HCT116 (cell line): Measurements from ENCODE around the gene S100A11. TPM values are rescaled to one million over a fixed set of nuclear protein-coding genes. Genes with fewer than 3 reads are reported as not detected.

ENCODE experiments used
- ATAC-seq: fragments of 200-7000 bp; cut with Tn5 transposase; 2 replicates; pipeline ENCODE4 v1.9.1; 2020; ENCODE audit warnings: mild to moderate bottlenecking, moderate library complexity
- BruUV-seq: library from RNA; stranded (reverse); fragments of 400-500 nt; replicated peaks from 2 replicates; lab custom pipeline; 2021; lab: Mats Ljungman, UMichigan
- CTCF ChIA-PET: fragments of 300-600 bp; sonication (Branson Sonifier 250); formaldehyde crosslinking; loops from one replicate; lab custom pipeline; 2021; ENCODE audit warnings: antibody characterized with exemption; lab: Charles Lee
- POLR2A ChIA-PET: fragments of 300-600, 350-600 bp; sonication (Branson Sonifier 250); formaldehyde crosslinking; loops from one replicate; lab custom pipeline; 2021; ENCODE audit warnings: antibody characterized with exemption; lab: Charles Lee
- RAD21 ChIA-PET, 2 experiments: fragments of 300-600 bp; sonication (Branson Sonifier 250); formaldehyde crosslinking; loops; one replicate each; lab custom pipeline; 2023; ENCODE audit warnings: low total read pairs in 2 of 2; ENCODE audit not compliant: uncharacterized antibody in 2 of 2, unreplicated experiment in 2 of 2, low non-redundant PET in 1 of 2; lab: Charles Lee
- DNase-seq: peaks from one replicate; pipeline ENCODE4 v3.0.0-alpha.2; 2010; ENCODE audit warnings: low read depth, low spot score
- H2AFZ ChIP-seq: fragments of 200-600 bp; shearing (Covaris generic), sonication (generic); 2 replicates; pipeline ENCODE4 v1.6.1; 2017; ENCODE audit warnings: low read depth, mixed run types, mixed read lengths, antibody characterized with exemption, low read length; ENCODE audit not compliant: poor library complexity, severe bottlenecking
- H3K27ac ChIP-seq: 2 replicates; pipeline ENCODE4 v1.5.1; 2012; ENCODE audit warnings: low read depth, low read length
- H3K27me3 ChIP-seq: fragments of 200-600 bp; sonication (generic); 2 replicates; pipeline ENCODE4 v1.6.1; 2016; ENCODE audit warnings: mixed run types, low read length, mixed read lengths; ENCODE audit not compliant: insufficient read depth
- H3K36me3 ChIP-seq, 2 experiments: fragments of 200-500 bp in 1 of 2; fragments of 200-600 bp in 1 of 2; sonication (Bioruptor generic) in 1 of 2; sonication (generic) in 1 of 2; 2 replicates each; pipeline versions ENCODE4 v1.5.1 to v1.6.1; 2014 to 2016; ENCODE audit warnings: low read length in 2 of 2, inconsistent platforms in 1 of 2, mixed read lengths in 1 of 2, mixed run types in 1 of 2; ENCODE audit not compliant: insufficient read depth in 2 of 2, control insufficient read depth in 1 of 2
- H3K4me1 ChIP-seq, 2 experiments: fragments of 200-600 bp in 1 of 2; sonication (generic) in 1 of 2; 2 replicates each; pipeline versions ENCODE4 v1.5.1 to v1.6.1; 2012 to 2017; ENCODE audit warnings: low read length in 2 of 2, inconsistent platforms in 1 of 2, mild to moderate bottlenecking in 1 of 2, mixed read lengths in 1 of 2, mixed run types in 1 of 2, moderate library complexity in 1 of 2; ENCODE audit not compliant: insufficient read depth in 2 of 2, control insufficient read depth in 1 of 2
- H3K4me2 ChIP-seq: fragments of 200-600 bp; sonication (generic); 2 replicates; pipeline ENCODE4 v1.6.1; 2017; ENCODE audit warnings: mixed run types, low read length, mixed read lengths
- H3K4me3 ChIP-seq, 2 experiments: fragments of 200-600 bp in 1 of 2; sonication (generic) in 1 of 2; replicated peaks in 1 of 2; 2 replicates each; pipeline ENCODE4 v1.5.1; 2011 to 2016; ENCODE audit warnings: low read length in 2 of 2, control low read depth in 1 of 2, low read depth in 1 of 2, mild to moderate bottlenecking in 1 of 2, mixed read lengths in 1 of 2, mixed run types in 1 of 2
- H3K79me2 ChIP-seq: fragments of 200-600 bp; sonication (generic); 2 replicates; pipeline ENCODE4 v1.6.1; 2017; ENCODE audit warnings: mild to moderate bottlenecking, mixed run types, low read length, moderate library complexity, mixed read lengths; ENCODE audit not compliant: insufficient read depth
- H3K9ac ChIP-seq: fragments of 200-600 bp; sonication (generic); 2 replicates; pipeline ENCODE4 v1.6.1; 2016; ENCODE audit warnings: low read length, mixed read lengths
- H3K9me2 ChIP-seq: fragments of 200-600 bp; sonication (generic), shearing (Covaris generic); 2 replicates; pipeline ENCODE4 v1.6.1; 2017; ENCODE audit warnings: mixed run types, mild to moderate bottlenecking, moderate library complexity; ENCODE audit not compliant: insufficient read depth
- H3K9me3 ChIP-seq, 2 experiments: fragments of 200-500 bp in 1 of 2; fragments of 200-600 bp in 1 of 2; sonication (Bioruptor generic) in 1 of 2; sonication (generic) in 1 of 2; 2 replicates each; pipeline ENCODE4 v1.6.1; 2014 to 2017; ENCODE audit warnings: low read length in 2 of 2, mixed read lengths in 2 of 2, inconsistent platforms in 1 of 2, low read depth in 1 of 2, mild to moderate bottlenecking in 1 of 2, mixed run types in 1 of 2, moderate library complexity in 1 of 2; ENCODE audit not compliant: control insufficient read depth in 1 of 2, insufficient read depth in 1 of 2
- H4K20me1 ChIP-seq: fragments of 200-600 bp; sonication (generic), shearing (Covaris generic); 2 replicates; pipeline ENCODE4 v1.6.1; 2017; ENCODE audit warnings: mixed run types, mild to moderate bottlenecking, moderate library complexity; ENCODE audit not compliant: insufficient read depth
- EGR1 ChIP-seq: IDR thresholded peaks from 2 replicates; pipeline ENCODE4 v1.6.1; 2012; ENCODE audit warnings: low read depth
- ELF1 ChIP-seq: IDR thresholded peaks from 2 replicates; pipeline ENCODE4 v1.6.1; 2012; ENCODE audit warnings: low read depth, borderline replicate concordance
- EZH2 ChIP-seq: fragments of 200-600 bp; sonication (generic); IDR thresholded peaks from 2 replicates; pipeline ENCODE4 v1.6.1; 2017; ENCODE audit warnings: antibody characterized with exemption, mixed run types
- FOSL1 ChIP-seq: IDR thresholded peaks from 2 replicates; pipeline ENCODE4 v1.6.1; 2012; ENCODE audit warnings: low read depth
- RAD21 ChIP-seq: IDR thresholded peaks from 2 replicates; pipeline ENCODE4 v1.6.1; 2012; ENCODE audit warnings: low read depth, mild to moderate bottlenecking
- SIN3A ChIP-seq: IDR thresholded peaks from 2 replicates; pipeline ENCODE4 v1.6.1; 2012; ENCODE audit warnings: low read depth
- SRF ChIP-seq: IDR thresholded peaks from 2 replicates; pipeline ENCODE4 v1.6.1; 2012; ENCODE audit warnings: low read depth
- TCF7L2 ChIP-seq: IDR thresholded peaks from 2 replicates; pipeline ENCODE4 v1.7.0; 2011; ENCODE audit warnings: borderline replicate concordance, inconsistent platforms; ENCODE audit not compliant: insufficient read depth, insufficient read length; ENCODE audit errors: extremely low read depth
- ZNF274 ChIP-seq: fragments of 200-500 bp; sonication (Bioruptor generic); IDR thresholded peaks from 2 replicates; pipeline ENCODE4 v1.6.1; 2014; ENCODE audit warnings: mild to moderate bottlenecking, low read depth, low read length, inconsistent platforms
- intact Hi-C: fragments of 100-400 bp; cut with micrococcal nuclease; formaldehyde crosslinking; loops from 2 replicates; pipeline ENCODE4 v1.10.0; 2022
- total RNA-seq: library from RNA; stranded (reverse); gene quantifications from one replicate; pipeline ENCODE4 v1.2.1, GENCODE V29; 2021; ENCODE audit not compliant: unreplicated experiment
- TF ChIP-seq, protein P1 (sequence below), 3 experiments: fragments of 200-600 bp in 1 of 3; sonication (generic) in 1 of 3; IDR thresholded peaks in 2 of 3; conservative IDR thresholded peaks in 1 of 3; 2 replicates each; pipeline ENCODE4 v1.5.1; 2012 to 2017; ENCODE audit warnings: low read depth in 2 of 3, low read length in 2 of 3, antibody characterized with exemption in 1 of 3, borderline replicate concordance in 1 of 3, control low read depth in 1 of 3, mild to moderate bottlenecking in 1 of 3, mixed read lengths in 1 of 3, mixed run types in 1 of 3, moderate library complexity in 1 of 3; ENCODE audit not compliant: insufficient read depth in 1 of 3
- TF ChIP-seq, protein P2 (sequence below): IDR thresholded peaks from 2 replicates; pipeline ENCODE4 v1.6.1; 2012; ENCODE audit warnings: low read depth

The S100A11 gene
- total RNA-seq, 1 experiment from 2014 or later = 229 TPM

DNA sequence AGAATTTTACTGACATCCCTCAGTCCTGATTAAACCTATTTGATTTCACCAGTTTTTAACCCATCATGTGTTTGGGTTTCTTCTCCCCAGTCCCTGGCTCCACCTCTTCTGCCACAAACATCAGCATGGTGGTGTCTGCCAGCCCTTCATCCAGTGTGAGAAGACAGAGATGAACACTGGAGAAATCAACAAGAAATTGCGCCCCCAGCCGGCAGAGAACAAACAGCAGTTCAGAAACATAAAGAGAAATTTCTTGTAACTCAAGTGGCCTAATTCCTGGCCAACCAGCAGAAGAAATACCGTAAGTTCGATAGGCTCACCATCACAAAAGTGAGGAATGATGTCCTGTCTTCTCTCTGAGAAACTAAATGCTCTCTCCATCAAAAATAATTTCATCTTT, 18.3 kb downstream of the S100A11 start:
- no peak overlapping the region for H3K9ac ChIP-seq
- H3K27ac ChIP-seq = no peak overlapping the region
- POLR2A ChIA-PET = no interaction called here
- no peaks in the 10 kb centered on the region for H3K9me2 ChIP-seq
- H3K27me3 ChIP-seq = no peaks in the 10 kb centered on the region
- H3K36me3 ChIP-seq = no peaks in the 10 kb centered on the region
- TF ChIP-seq RAD21 (peak; percentile 37; the same call in 1 of the 2 replicates), EZH2 (no peak)
- TF ChIP-seq, protein P1, sequence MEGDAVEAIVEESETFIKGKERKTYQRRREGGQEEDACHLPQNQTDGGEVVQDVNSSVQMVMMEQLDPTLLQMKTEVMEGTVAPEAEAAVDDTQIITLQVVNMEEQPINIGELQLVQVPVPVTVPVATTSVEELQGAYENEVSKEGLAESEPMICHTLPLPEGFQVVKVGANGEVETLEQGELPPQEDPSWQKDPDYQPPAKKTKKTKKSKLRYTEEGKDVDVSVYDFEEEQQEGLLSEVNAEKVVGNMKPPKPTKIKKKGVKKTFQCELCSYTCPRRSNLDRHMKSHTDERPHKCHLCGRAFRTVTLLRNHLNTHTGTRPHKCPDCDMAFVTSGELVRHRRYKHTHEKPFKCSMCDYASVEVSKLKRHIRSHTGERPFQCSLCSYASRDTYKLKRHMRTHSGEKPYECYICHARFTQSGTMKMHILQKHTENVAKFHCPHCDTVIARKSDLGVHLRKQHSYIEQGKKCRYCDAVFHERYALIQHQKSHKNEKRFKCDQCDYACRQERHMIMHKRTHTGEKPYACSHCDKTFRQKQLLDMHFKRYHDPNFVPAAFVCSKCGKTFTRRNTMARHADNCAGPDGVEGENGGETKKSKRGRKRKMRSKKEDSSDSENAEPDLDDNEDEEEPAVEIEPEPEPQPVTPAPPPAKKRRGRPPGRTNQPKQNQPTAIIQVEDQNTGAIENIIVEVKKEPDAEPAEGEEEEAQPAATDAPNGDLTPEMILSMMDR (IDR thresholded peaks at IDR 0.05 in 2 of 3, conservative IDR thresholded peaks at IDR 0.05 in 1 of 3; ENCODE audit: borderline replicate concordance in 1 of 3, insufficient read depth in 1 of 3, low read depth in 2 of 3, low read length in 2 of 3) = peak; percentile 26 to 73 (median 73); a peak in 5 of 6 replicates
- peak; percentile 68 for ATAC-seq
- intact Hi-C loops = no loop called here
- no peak overlapping the region for H3K4me2 ChIP-seq
- no peaks in the 10 kb centered on the region for H4K20me1 ChIP-seq
- H2AFZ ChIP-seq = no peak overlapping the region
- H3K4me3 ChIP-seq = no peak overlapping the region
- BruUV-seq = no TSS peak
- peaks cover 0 to 6% of the 10 kb centered on the region in 2 experiments; a peak in 1 of 4 replicates for H3K4me1 ChIP-seq
- no peaks in the 10 kb centered on the region for H3K9me3 ChIP-seq
- RAD21 ChIA-PET = no interaction called here
- no peak for DNase-seq
- CTCF ChIA-PET = interaction anchor here (1.1 to 2.2 kb wide), 4 partner anchors 16 to 50 kb away, joined by 3 to 6 read pairs (median 4); no protein-coding TSS in a partner anchor
- no peaks in the 10 kb centered on the region for H3K79me2 ChIP-seq

DNA sequence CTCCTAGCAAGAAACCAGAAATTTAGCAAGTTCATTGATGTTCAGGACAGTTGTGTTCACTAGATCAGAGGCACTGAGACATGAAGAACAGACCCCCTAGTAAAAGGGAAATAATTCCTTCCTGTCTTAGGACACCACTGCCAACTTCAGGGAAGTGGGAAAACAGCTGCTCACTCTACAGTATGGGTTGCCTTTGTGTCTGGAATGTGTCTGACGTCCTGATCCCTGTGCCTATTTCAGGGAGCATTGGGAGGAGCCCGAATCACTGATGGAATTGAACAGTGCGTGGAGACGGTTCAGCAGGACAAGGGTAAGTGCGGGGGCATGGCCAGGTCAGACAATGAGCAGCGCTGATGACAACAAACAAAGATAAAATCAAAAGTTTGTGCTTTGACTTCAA, 21.0 kb downstream of the S100A11 start:
- no TSS peak for BruUV-seq
- Histone ChIP-seq H3K27me3 (no peaks in the 10 kb centered on the region), H3K4me2 (no peak overlapping the region), H3K36me3 (no peaks in the 10 kb centered on the region), H3K27ac (no peak overlapping the region), H3K9me3 (no peaks in the 10 kb centered on the region), H3K9ac (no peak overlapping the region), H3K4me1 (peaks cover 0 to 4% of the 10 kb centered on the region in 2 experiments; a peak in 1 of 4 replicates), H3K4me3 (no peak overlapping the region), H3K9me2 (no peaks in the 10 kb centered on the region), H4K20me1 (no peaks in the 10 kb centered on the region), H2AFZ (no peak overlapping the region), H3K79me2 (no peaks in the 10 kb centered on the region)
- CTCF ChIA-PET = interaction anchor here (0.8 to 2.1 kb wide), 3 partner anchors 15 to 48 kb away, joined by 4 to 7 read pairs (median 5); no protein-coding TSS in a partner anchor
- RAD21 ChIA-PET = no interaction called here
- no peak for TF ChIP-seq ELF1
- TF ChIP-seq EZH2 = no peak
- TF ChIP-seq TCF7L2 = no peak
- TF ChIP-seq EGR1 = no peak
- TF ChIP-seq FOSL1 = no peak
- no peak for TF ChIP-seq SRF
- TF ChIP-seq, protein P1 (IDR thresholded peaks at IDR 0.05 in 2 of 3, conservative IDR thresholded peaks at IDR 0.05 in 1 of 3; ENCODE audit: borderline replicate concordance in 1 of 3, insufficient read depth in 1 of 3, low read depth in 2 of 3, low read length in 2 of 3) = no peak
- TF ChIP-seq, protein P2, sequence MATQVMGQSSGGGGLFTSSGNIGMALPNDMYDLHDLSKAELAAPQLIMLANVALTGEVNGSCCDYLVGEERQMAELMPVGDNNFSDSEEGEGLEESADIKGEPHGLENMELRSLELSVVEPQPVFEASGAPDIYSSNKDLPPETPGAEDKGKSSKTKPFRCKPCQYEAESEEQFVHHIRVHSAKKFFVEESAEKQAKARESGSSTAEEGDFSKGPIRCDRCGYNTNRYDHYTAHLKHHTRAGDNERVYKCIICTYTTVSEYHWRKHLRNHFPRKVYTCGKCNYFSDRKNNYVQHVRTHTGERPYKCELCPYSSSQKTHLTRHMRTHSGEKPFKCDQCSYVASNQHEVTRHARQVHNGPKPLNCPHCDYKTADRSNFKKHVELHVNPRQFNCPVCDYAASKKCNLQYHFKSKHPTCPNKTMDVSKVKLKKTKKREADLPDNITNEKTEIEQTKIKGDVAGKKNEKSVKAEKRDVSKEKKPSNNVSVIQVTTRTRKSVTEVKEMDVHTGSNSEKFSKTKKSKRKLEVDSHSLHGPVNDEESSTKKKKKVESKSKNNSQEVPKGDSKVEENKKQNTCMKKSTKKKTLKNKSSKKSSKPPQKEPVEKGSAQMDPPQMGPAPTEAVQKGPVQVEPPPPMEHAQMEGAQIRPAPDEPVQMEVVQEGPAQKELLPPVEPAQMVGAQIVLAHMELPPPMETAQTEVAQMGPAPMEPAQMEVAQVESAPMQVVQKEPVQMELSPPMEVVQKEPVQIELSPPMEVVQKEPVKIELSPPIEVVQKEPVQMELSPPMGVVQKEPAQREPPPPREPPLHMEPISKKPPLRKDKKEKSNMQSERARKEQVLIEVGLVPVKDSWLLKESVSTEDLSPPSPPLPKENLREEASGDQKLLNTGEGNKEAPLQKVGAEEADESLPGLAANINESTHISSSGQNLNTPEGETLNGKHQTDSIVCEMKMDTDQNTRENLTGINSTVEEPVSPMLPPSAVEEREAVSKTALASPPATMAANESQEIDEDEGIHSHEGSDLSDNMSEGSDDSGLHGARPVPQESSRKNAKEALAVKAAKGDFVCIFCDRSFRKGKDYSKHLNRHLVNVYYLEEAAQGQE = no peak
- TF ChIP-seq ZNF274 = no peak
- no peak for TF ChIP-seq SIN3A
- intact Hi-C loops = no loop called here
- ATAC-seq = no peak
- no peak for DNase-seq
- POLR2A ChIA-PET = no interaction called here
